ENCODE data around the gene RAB11FIP4.
"Not testable (repeated sequence)": the region's sequence is repeated elsewhere in the genome, so short reads cannot be mapped to it uniquely, and the experiment has no call there.

RAB11FIP4 gene, protein sequence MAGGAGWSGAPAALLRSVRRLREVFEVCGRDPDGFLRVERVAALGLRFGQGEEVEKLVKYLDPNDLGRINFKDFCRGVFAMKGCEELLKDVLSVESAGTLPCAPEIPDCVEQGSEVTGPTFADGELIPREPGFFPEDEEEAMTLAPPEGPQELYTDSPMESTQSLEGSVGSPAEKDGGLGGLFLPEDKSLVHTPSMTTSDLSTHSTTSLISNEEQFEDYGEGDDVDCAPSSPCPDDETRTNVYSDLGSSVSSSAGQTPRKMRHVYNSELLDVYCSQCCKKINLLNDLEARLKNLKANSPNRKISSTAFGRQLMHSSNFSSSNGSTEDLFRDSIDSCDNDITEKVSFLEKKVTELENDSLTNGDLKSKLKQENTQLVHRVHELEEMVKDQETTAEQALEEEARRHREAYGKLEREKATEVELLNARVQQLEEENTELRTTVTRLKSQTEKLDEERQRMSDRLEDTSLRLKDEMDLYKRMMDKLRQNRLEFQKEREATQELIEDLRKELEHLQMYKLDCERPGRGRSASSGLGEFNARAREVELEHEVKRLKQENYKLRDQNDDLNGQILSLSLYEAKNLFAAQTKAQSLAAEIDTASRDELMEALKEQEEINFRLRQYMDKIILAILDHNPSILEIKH

DNA sequence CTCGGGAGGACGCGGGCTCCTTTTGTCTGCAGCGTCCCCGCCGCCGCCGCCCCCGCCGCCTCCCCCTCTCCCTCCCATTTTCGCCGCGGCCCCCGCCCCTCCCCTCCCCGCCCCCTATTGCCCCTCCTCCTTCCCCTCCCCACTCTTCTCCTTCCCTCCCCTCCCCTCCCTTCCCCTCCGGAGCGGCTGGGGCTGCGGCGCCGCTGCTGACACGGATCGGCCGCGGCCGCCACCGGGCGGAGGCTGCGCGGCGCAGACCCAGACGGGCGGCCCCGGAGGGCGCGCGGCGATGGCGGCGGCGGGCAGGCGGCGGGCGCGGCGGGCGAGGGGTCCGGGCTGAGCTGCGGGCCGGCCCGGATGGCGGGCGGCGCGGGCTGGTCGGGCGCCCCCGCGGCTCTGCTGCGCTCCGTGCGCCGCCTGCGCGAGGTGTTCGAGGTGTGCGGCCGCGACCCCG, at the start of gene RAB11FIP4:
Gene RAB11FIP4, plus strand, starts transcription at position 180 of the 454 bp plus-strand sequence. Its CDS starts 178 bp downstream, at position 358.
- DNase-seq = peak; percentile 26

DNA sequence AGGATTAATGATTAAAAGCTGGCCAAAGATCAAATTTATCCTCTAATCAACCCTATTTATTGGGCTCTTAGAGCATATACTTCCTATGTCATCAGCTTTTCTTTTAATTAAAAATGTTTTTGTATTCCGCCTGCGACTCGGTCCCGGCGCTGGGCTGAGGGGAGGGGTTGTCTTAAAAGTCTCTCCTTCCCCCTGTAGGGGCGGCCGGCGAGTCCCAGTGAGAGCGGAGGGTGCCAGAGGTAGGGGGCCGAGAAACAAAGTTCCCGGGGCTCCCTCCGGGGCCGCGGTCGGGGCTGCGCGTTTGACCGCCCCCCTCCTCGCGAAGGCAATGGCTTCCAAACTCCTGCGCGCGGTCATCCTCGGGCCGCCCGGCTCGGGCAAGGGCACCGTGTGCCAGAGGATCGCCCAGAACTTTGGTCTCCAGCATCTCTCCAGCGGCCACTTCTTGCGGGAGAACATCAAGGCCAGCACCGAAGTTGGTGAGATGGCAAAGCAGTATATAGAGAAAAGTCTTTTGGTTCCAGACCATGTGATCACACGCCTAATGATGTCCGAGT, 46.2 kb upstream of the RAB11FIP4 start:
- DNase-seq = not testable (repeated sequence)

DNA sequence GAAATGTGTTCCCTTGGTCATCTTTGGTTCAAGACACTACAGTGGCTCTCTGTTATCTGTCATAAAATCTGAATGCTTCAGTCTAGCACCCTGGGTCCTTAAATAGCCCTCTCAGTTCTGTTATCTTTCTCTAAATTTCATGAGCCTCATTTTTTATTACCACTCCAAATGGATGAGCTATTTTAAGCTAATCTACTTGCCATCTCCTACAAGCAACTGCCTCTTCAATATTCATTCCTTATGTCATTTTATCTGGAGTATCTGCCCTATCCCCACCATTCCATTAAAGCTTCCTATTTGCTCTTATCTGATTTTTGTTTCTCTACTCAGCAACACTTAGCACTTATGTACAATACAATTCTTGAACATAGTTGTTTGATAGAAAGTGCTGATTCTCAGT, 42.0 kb upstream of the RAB11FIP4 start:
- DNase-seq = no peak

DNA sequence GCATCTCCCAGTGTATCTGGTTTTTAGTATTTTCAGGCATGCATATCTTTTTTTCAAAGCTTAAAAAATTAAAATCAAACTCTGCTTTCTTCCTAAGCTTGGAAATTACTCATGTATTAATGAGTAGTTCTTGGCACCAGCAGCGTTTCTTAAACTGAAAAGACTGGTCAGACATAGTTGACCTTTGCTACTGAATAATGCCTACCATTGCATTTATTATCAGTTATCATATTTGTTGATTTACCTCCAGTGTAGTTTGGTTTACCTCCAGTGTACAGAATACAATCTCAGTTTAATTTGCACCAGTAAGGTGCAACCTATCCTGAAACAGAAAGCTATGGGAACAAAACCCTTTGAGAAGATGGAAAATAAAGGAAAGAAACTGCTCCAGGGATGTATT, 35.5 kb upstream of the RAB11FIP4 start:
- DNase-seq = no peak

DNA sequence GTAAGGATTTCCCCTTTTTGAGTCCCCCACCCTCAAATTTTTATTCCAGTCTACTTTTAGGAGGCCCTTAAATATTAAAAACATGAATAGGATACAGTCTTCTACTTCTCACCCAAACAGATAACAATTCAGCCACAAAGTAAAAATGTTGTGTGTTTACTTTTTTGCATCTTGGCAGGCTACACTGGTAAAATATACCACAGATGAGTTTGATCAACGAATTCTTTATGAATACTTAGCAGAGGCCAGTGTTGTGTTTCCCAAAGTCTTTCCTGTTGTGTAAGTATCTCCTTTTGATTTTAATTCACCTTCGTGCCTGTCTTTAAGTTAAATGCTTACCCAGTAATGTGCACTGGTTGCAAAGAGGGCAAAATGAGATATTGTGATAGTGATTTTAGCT, 34.4 kb upstream of the RAB11FIP4 start:
- DNase-seq = no peak

DNA sequence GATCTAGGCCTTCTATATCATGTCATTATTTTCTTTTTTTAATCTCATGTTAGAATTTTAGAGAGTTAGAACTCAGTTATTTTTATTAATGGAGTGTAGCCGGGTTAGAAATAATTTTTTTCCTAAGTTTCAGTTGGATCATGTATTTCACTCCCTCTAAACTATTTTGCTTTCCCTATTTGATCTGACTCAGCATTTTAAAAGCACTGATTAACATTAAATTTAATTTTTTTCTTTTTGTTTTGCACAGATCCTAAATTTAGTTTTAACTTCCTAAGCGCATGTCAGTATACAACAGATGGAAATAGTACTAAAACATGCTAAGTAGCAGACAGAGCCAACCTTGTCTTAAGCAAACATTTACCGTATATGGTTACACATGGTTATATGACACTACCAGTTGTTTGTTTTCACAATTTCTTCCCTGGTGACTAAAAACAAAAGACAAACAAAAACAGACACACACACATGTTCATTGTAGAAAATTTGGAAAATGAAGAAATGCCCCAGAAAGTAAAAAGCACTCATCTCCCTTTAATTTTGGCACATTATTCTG, 33.6 kb upstream of the RAB11FIP4 start:
- no peak for DNase-seq

DNA sequence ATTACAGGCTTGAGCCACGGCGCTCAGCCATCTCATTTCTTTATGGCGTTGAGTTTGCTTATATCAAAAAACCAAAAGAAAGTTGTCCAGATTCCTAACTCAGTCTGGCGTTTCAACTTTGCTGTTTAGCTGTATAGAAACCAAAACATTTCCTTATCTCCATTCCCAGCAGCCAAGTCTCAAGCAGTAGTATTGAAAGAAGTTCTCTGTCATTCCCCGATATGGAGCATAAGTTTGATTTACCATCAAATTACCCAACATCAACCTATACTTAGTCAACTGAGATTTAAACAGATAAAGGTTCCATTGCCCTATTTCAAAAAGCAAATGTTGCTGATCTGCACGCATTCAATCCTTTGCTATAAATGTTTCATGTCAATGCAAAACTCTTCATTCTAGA, 27.5 kb upstream of the RAB11FIP4 start:
- DNase-seq = no peak

DNA sequence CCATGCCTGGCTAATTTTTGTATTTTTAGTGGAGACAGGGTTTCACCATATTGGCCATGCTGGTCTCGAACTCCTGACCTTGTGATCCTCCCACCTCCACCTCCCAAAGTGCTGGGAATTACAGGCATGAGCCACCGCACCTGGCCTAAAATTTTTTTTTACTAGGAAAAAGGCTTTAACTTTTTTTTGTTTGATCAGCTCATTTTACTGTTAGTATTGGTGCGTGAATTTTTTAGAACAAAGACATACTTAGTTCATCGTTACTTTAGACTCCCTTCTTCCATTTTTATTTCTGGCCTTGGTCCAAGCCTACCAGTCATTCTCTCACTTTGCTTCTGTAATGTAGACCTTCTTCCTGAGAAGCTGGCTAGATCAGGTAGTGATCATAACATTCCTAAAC, 25.4 kb upstream of the RAB11FIP4 start:
- no peak for DNase-seq

DNA sequence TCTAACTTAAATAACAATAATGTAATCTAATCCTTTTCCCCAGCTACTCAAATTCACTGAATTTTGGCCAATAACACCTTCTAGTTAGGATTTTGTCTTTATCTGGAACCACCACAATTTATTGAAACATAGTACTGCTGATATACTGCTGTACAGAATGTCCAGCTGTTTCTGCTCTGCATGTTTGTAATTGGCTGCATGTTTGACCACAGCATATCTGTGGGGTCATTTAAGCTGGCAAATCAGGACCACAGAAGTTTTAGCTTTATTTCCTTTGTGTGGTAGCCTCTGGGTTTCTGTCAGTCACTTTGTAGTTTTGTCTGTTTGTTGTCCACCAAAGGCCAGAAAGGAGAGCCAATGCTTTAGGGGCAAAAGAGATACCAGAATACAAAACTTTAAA, 22.2 kb upstream of the RAB11FIP4 start:
- peak; percentile 29 for DNase-seq

DNA sequence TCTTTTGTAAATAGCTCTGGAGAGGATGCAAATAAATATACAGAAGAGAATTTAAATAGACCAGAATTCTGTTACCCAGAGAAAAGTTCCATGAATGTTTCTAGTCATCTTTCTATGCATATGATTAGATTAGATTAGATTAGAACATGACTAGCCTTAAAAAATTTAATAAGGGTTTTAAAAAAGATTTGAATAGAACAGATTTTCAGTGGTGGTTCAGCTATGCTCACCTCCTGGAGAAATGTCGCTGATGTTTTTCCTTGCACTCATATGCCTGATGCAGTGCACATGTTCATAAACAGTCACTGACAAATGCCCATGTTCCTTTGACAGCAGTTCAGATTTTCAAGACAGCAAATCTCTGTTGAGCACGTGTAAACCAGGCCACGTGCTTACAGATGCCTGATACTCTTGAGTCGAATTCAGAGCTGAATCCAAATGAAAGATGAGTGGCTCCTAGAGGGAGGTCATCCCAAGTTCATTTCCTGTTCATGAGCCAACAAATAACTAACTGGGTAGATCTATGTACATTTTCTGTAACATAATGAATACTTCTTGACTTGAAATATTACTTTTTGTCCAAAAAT, 19.9 kb upstream of the RAB11FIP4 start:
- DNase-seq = peak; percentile 60

DNA sequence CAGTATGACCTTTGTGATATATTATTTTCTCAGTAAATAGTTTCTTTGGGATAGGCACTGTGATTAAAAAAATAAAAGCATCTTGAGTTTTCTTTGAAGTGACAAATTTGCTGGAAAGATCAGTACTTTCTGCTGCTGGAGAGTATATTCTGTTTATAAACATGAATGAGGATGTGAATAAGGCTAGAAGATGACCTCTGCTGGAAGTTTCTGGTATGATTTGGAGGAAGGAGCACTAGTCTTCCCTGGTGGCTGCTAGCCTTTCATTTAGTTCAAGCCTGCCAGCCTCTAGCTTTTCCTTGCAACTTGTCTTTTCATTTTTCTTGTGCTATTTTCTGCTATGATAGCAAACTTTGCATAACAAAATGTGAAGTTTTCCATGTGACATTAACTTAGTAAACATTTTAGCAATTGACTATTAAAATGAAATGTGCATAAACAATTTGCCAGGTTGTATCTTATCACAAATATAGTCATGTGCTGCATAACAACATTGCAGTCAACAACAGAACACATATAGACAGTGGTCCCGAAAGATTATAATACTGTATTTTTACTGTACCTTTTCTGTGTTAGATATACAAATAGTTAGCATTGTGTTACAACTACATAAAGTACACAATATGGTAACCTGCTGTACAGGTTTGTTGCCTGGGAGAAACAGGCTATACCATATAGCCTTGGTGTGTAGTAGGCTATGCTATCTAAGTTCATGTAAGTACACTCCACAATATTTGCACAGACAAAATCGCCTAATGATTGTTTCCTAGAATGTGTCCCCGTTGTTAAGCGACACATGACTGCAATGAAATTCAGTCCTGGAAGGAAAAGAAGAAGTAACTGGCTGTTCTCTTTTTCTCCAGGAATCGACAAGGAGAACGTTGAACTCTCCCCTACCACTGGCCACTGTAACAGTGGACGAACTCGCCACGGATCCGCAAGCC, 18.1 kb upstream of the RAB11FIP4 start:
- peak; percentile 62 for DNase-seq

DNA sequence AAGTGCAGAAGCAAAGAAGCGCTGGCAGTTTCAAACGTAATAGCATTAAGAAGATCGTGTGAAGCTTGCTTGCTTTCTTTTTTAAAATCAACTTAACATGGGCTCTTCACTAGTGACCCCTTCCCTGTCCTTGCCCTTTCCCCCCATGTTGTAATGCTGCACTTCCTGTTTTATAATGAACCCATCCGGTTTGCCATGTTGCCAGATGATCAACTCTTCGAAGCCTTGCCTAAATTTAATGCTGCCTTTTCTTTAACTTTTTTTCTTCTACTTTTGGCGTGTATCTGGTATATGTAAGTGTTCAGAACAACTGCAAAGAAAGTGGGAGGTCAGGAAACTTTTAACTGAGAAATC, 17.4 kb upstream of the RAB11FIP4 start:
- no peak for DNase-seq

DNA sequence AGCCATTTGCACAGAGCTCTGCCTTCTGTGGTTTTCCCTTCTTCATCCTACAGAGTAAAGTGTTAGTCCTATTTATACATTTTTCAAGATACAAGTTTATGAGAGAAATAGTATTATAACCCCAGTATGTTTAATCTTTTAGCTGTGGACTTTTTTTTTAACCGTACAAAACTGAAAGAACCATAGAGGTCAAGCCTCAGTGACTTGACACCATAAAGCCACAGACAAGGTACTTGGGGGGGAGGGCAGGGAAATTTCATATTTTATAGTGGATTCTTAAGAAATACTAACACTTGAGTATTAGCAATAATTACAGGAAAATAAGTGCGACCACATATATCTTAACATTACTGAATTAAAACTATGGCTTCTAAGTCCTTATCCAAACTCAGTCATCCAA, 17.0 kb upstream of the RAB11FIP4 start:
- no peak for DNase-seq

DNA sequence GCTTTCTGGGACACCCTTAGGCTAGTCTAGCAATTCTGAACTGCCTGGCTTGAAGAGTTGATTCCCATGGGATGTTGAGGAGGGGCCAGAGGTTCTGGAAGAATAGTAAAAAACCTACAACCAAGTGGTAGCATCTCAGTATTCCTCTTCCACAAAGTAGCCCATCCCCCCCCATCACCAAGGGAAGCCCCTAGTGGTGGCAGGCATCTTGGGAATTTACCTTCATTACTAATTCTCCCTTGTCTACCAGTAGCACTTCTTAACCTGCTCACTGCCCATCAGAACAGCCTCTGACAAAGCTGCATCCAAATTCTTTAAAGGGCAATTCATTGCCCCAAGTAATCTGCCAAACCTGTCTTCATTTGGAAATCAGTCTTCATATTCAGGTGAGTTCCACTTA, 12.8 kb upstream of the RAB11FIP4 start:
- DNase-seq = no peak

DNA sequence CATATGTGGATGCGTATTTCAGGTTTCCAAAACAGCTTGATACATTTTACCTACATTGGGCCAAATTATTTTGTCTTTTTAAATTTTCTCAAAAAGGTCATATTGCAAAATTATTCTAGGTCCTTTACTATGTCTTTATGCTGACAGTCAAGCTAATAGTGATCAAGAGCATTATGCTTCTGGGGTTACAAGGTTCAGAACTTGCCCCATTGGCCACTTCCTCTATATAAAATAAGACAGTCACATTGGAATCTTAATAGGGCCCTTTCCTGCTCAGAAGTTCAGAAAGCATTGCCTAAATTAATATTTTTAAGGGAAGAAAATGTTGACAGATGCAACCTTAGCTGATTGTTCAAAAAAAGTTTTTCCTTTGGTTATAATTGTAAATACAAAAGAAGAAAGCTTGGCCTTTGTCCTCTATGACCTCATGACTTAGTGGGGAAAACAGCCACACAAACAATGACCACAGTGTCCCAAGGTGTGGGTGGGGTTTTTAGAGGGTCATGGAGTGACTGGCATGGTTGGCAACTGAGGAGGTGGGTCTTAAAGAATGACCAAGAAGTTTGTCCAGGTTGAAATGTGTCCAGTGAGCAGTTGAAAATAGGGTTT, 11.8 kb upstream of the RAB11FIP4 start:
- no peak for DNase-seq

DNA sequence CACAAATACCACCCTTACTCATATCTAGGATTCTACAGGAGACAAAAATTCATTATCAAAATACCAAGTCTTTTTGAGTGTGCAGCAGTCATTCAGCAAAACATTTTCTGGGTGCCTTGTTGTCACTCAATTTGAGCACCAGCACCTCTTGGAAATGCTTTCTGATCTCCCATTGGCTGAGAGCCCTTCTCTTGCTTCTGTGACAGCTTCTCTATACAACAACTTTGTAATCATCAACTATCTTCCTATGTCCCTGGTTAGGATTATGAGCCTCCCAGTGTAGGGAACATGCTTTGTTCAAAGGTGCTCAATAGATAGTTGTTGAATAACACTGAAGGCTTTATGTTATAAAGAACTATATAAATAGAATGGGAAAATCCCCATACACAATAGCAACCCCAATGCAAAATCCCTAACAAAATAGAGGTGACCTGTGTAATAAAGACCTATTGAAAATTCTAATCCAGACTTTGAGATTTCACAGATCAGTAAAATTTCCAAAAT, 10.3 kb upstream of the RAB11FIP4 start:
- DNase-seq = no peak

DNA sequence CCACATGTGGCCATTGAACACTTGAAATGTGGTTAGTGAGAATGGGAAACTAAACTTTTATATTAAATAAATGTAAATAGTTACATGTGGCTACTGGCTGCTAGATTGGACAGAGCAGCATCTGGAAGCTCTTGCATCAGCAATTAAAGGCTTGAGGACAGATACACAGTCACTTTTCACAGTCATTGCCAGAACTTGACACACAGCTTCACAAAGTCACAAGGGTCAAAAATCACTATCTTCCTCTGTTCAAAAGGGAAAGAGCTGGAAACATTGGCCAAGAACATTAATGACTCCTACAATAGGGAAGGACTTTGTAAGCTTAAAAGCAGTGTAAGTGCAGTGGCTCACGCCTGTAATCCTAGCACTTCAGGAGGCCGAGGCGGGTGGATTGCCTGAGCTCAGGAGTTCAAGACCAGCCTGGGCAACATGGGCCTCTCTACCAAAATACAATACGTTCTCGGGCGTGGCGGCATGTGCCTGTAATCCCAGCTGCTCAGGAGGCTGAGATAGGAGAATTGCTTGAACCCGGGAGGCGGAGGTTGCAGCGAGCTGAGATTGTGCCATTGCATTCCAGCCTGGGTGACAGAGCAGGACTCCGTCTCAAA, 8.7 kb upstream of the RAB11FIP4 start:
- DNase-seq = not testable (repeated sequence)

DNA sequence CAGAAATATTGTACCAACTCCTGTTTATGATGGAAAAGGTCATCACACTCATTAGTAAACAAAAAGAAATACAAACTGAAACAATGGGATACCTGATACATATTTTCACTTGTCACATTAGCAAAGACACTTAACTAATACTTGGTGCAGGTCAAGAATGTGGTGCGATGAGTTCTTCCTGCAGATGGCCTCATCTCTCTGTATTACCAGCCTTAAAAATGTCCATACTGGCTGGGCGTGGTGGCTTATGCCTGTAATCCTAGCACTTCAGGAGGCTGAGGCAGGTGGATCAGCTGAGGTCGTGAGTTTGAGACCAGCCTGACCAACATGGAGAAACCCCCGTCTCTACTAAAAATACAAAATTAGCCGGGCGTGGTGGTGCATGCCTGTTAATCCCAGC, 8.0 kb upstream of the RAB11FIP4 start:
- DNase-seq = not testable (repeated sequence)

DNA sequence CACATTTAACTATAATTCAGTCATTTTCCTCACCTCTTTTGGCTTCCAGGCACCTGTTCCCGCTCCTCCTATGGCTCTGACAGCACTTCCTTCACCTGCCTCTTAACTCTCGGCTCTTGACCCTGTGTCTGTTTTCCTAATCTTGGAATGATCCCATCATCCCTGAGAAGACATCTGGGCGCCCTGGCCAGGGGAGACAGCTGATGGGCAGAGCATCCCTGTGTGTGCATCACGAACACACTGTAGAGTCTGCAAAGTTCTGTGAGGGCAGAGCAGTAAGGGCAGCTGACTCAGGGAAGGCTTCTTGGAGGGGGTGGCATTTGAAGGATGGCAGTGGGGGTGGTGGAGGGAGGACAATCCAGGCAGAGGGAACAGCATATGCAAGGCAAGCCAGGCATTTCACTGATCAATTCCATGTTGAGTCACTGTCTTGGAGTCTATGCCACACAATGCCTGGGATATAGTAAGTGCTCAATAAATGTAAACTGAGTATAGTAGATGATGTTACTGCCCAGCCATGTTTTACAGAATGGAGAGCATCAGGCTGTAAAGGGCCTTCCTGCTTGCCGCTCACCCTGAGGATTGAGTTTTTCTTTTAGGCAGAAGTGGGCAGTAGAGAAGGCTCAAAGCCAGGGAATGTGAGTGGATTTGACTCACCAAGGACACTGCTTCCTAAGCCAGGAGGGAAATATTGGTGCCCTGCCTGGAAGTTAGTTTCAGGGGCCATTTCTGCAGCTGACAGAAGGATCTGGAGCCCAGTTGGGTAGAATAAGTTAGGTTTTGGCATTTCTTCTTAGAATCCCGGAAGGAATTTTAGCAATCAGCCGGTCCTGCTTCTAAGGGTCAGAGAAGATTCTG, 5.8 kb upstream of the RAB11FIP4 start:
- no peak for DNase-seq

DNA sequence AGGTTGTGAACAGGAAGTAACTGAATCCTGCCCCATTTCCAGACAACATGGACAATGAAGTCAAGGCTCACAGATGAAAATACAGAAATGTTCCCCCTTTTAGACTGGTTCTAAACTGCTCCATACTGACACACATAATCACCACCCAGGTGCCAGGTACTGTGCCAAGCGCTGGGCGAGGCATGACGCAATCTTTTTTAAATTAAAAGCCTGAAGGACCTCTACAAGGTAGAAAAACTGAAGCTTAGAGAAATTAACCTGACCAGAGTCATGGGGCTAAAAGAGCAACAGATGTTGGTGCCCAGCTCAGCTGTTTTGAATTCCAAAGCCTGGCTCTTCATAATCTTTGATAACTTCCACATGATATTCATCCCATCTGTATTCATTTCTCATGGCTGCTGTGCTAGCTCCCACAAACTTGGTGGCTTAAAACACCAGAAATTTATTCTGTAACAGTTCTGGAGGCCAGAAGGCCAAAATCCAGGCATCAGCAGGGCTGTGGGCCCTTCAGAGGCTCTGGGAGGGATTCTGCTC, 4.9 kb upstream of the RAB11FIP4 start:
- no peak for DNase-seq

Data from fibroblast of upper back skin (primary cell).